ENCODE data around the gene GAREM2. TPM values are rescaled to one million over a fixed set of nuclear protein-coding genes. Genes with fewer than 3 reads are reported as not detected.

Gene GAREM2
- total RNA-seq, 1 donor from 2014 or later = 4.3 TPM

GRCh38 chr2:26237868-26238267 lies 65.0 kb downstream of the GAREM2 start:
- no peak for DNase-seq (ENCODE audit: low spot score)

GRCh38 chr2:26238311-26238958 lies 65.5 kb downstream of the GAREM2 start:
- no peak for DNase-seq (ENCODE audit: low spot score)

Other genes starting within 250 kb of the GAREM2 start
- 4.1 TPM for gene KIF3C, start 190.6 kb upstream of the GAREM2 start, total RNA-seq
- gene RAB10, start 139.0 kb upstream of the GAREM2 start, total RNA-seq = 180 TPM
- 154 TPM for gene HADHA, start 71.5 kb downstream of the GAREM2 start, total RNA-seq
- gene HADHB, start 71.9 kb downstream of the GAREM2 start, total RNA-seq = 151 TPM
- gene SELENOI, start 173.1 kb downstream of the GAREM2 start, total RNA-seq = 35.7 TPM
- 0.89 TPM for gene ADGRF3, start 173.7 kb downstream of the GAREM2 start, total RNA-seq
- not detected for gene DRC1, start 228.8 kb downstream of the GAREM2 start, total RNA-seq